A549 (cell line): ENCODE measurements around the gene NUP42.

Experiments used
- BHLHE40 ChIP-seq: IDR thresholded peaks from 2 replicates; pipeline ENCODE4 v1.6.1; 2012; ENCODE audit warnings: low read depth, low read length, inconsistent platforms
- JUN ChIP-seq, 2 experiments: fragments of >200 bp; sonication (Bioruptor Twin); formaldehyde crosslinking; IDR thresholded peaks; 2 replicates in 1 of 2; 3 replicates in 1 of 2; pipeline ENCODE4 v1.6.1; 2016 to 2017
- MYC ChIP-seq: IDR thresholded peaks from 2 replicates; pipeline ENCODE4 v1.6.1; 2012; ENCODE audit warnings: mild to moderate bottlenecking, inconsistent platforms, low read length, improper control_type of control experiment, borderline replicate concordance
- REST ChIP-seq: fragments of 200-600 bp; sonication (generic); IDR thresholded peaks from 2 replicates; pipeline ENCODE4 v1.6.1; 2016; ENCODE audit warnings: antibody characterized with exemption, mild to moderate bottlenecking, moderate library complexity
- RNF2 ChIP-seq: fragments of 200-600 bp; sonication (generic); IDR thresholded peaks from 2 replicates; pipeline ENCODE4 v1.6.1; 2016; ENCODE audit warnings: low read depth, mild to moderate bottlenecking, antibody characterized with exemption, moderate library complexity, borderline replicate concordance
- SREBF2 ChIP-seq: fragments of 450-650 bp; IDR thresholded peaks from 2 replicates; pipeline ENCODE4 v1.6.1; 2014; ENCODE audit warnings: mild to moderate bottlenecking, moderate library complexity
- TF ChIP-seq, protein P1 (sequence below): fragments of >200 bp; sonication (Bioruptor Twin); formaldehyde crosslinking; IDR thresholded peaks from 3 replicates; pipeline ENCODE4 v1.5.1; 2016

- TF ChIP-seq RNF2, result no peak
- TF ChIP-seq SREBF2, result no peak
- TF ChIP-seq BHLHE40, result no peak
- TF ChIP-seq, protein P1, sequence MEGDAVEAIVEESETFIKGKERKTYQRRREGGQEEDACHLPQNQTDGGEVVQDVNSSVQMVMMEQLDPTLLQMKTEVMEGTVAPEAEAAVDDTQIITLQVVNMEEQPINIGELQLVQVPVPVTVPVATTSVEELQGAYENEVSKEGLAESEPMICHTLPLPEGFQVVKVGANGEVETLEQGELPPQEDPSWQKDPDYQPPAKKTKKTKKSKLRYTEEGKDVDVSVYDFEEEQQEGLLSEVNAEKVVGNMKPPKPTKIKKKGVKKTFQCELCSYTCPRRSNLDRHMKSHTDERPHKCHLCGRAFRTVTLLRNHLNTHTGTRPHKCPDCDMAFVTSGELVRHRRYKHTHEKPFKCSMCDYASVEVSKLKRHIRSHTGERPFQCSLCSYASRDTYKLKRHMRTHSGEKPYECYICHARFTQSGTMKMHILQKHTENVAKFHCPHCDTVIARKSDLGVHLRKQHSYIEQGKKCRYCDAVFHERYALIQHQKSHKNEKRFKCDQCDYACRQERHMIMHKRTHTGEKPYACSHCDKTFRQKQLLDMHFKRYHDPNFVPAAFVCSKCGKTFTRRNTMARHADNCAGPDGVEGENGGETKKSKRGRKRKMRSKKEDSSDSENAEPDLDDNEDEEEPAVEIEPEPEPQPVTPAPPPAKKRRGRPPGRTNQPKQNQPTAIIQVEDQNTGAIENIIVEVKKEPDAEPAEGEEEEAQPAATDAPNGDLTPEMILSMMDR, result no peak
- TF ChIP-seq REST, result no peak
- TF ChIP-seq JUN (IDR thresholded peaks at IDR 0.05), result no peak
- TF ChIP-seq MYC, result no peak
These were observed 22.4 kb downstream of the NUP42 start for GRCh38 chr7:23204241-23204640.
